ENCODE results near the gene KDM1A. TPM values are rescaled to one million over a fixed set of nuclear protein-coding genes. Genes with fewer than 3 reads are reported as not detected.

Gene KDM1A
- total and polyA plus RNA-seq, 2 donors (not counting 3 experiments of a cell fraction or from before 2014, with no cell fraction given), result 105 to 111 TPM

- intact Hi-C loops (cut with micrococcal nuclease) (loop anchor here (5.0 kb wide), 1 partner anchor 104 kb away; no protein-coding TSS in a partner anchor), dilution Hi-C loops (cut with MboI; ENCODE audit: extremely low pct_ligation_motif_present, low sequenced_read_pairs) (no loop called here)
- Histone ChIP-seq H3K4me1 (ENCODE audit: control insufficient read depth, extremely low read depth, insufficient read depth, low read length) (peaks cover 11% of the 10 kb centered on the region), H3K27ac (ENCODE audit: insufficient read depth, low read depth, low read length) (no peak overlapping the region), H3K79me2 (ENCODE audit: control insufficient read depth, insufficient read depth, low read length) (peaks cover 6% of the 10 kb centered on the region), H3K9ac (replicated peaks; ENCODE audit: extremely low read depth, insufficient read depth, low read length) (no peak overlapping the region), H3K9me3 (replicated peaks; ENCODE audit: control insufficient read depth, insufficient read depth, low read length) (no peaks in the 10 kb centered on the region), H3K36me3 (ENCODE audit: control insufficient read depth in 2 of 2, extremely low read depth in 1 of 2, insufficient read depth in 2 of 2, low read length in 2 of 2) (peaks cover 34 to 44% of the 10 kb centered on the region in 2 experiments), H3K27me3 (ENCODE audit: control insufficient read depth in 2 of 2, insufficient read depth in 2 of 2, low read length in 2 of 2) (no peaks in the 10 kb centered on the region), H4K20me1 (replicated peaks; ENCODE audit: control insufficient read depth, extremely low read depth, insufficient read depth, low read length) (no peaks in the 10 kb centered on the region), H3K4me2 (ENCODE audit: insufficient read depth, low read length) (no peak overlapping the region), H3K9me1 (replicated peaks; ENCODE audit: control insufficient read depth, extremely low read depth, insufficient read depth, low read length) (no peaks in the 10 kb centered on the region), H2AFZ (ENCODE audit: low read depth, low read length) (no peak overlapping the region), H3K4me3 (replicated peaks in 1 of 3; ENCODE audit: insufficient read depth in 1 of 3, low read depth in 1 of 3, low read length in 3 of 3) (no peak overlapping the region)
- ChIA-PET POLR2A (no interaction called here), CTCF (interaction anchor here (1.0 to 5.7 kb wide), 6 partner anchors 9 to 105 kb away, joined by 3 to 36 read pairs (median 4); no protein-coding TSS in a partner anchor)
- BruUV-seq (replicated peaks), result no TSS peak
- DNase-seq (ENCODE audit: low read depth, low spot score) (no peak), FAIRE-seq (no peak)
- TF ChIP-seq CTCF (IDR thresholded peaks at IDR 0.05; ENCODE audit: extremely low read depth in 1 of 2, insufficient read depth in 1 of 2, low read depth in 1 of 2, low read length in 2 of 2), result peak in 1 of 2 donors; percentile 6
- TF ChIP-seq, protein P1, sequence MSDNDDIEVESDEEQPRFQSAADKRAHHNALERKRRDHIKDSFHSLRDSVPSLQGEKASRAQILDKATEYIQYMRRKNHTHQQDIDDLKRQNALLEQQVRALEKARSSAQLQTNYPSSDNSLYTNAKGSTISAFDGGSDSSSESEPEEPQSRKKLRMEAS (IDR thresholded peaks at IDR 0.05; ENCODE audit: insufficient read depth, insufficient read length), result no peak
These were observed 62.1 kb downstream of the KDM1A start for GRCh38 chr1:23081376-23081775.

DNA sequence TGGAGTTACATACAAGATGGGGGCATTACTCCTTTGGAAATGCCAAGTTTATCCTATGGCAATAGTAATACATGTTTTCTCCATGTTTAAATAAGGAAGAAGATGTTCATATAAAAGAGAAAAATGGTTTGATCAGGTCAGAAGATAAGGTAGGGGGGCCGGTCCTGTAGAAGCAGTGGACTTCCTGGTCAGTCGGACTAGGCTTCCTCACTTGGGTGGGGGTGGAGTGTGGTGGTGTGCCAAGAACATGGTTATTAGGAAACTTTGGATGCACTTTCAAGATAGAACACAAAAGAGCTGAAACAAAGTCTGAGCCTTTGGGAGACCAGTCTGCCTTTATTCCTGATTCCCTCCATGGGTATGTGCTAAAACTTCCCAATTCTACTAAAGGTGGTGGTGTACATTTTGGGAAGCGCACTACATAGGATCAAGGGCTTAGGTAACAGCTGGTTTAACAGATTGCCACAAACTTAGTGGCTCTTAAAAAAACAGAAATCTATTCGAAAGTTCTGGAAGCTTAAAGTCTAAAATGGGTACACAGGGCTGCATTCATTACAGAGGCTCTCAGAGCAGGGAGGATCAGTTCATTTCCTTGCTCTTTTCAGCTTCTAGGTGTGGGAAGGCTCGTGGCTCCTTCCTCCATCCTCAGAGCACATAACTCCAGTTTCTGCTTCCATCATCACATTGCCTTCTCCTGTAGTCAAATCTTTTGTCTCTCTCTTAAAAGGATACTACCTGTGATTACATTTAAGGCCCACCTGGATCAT is 64.6 kb downstream of the KDM1A start:
- no TSS peak for BruUV-seq (replicated peaks)
- Histone ChIP-seq H3K9me3 (replicated peaks; ENCODE audit: control insufficient read depth, insufficient read depth, low read length) (no peaks in the 10 kb centered on the region), H3K4me1 (ENCODE audit: control insufficient read depth, extremely low read depth, insufficient read depth, low read length) (peaks cover 11% of the 10 kb centered on the region), H2AFZ (ENCODE audit: low read depth, low read length) (no peak overlapping the region), H4K20me1 (replicated peaks; ENCODE audit: control insufficient read depth, extremely low read depth, insufficient read depth, low read length) (peaks cover 3% of the 10 kb centered on the region), H3K9me1 (replicated peaks; ENCODE audit: control insufficient read depth, extremely low read depth, insufficient read depth, low read length) (no peaks in the 10 kb centered on the region), H3K36me3 (ENCODE audit: control insufficient read depth in 2 of 2, extremely low read depth in 1 of 2, insufficient read depth in 2 of 2, low read length in 2 of 2) (peaks cover 28 to 59% of the 10 kb centered on the region in 2 experiments), H3K79me2 (ENCODE audit: control insufficient read depth, insufficient read depth, low read length) (peaks cover 12% of the 10 kb centered on the region), H3K27ac (ENCODE audit: insufficient read depth, low read depth, low read length) (no peak overlapping the region), H3K9ac (replicated peaks; ENCODE audit: extremely low read depth, insufficient read depth, low read length) (no peak overlapping the region), H3K4me2 (ENCODE audit: insufficient read depth, low read length) (no peak overlapping the region), H3K4me3 (replicated peaks in 1 of 3; ENCODE audit: insufficient read depth in 1 of 3, low read depth in 1 of 3, low read length in 3 of 3) (no peak overlapping the region), H3K27me3 (ENCODE audit: control insufficient read depth in 2 of 2, insufficient read depth in 2 of 2, low read length in 2 of 2) (no peaks in the 10 kb centered on the region)
- ChIA-PET CTCF (no interaction called here), POLR2A (no interaction called here)
- DNase-seq (ENCODE audit: low read depth, low spot score) (peak; percentile 49), FAIRE-seq (no peak)
- intact Hi-C loops (cut with micrococcal nuclease), result loop anchor here (5.0 kb wide), 1 partner anchor 107 kb away; no protein-coding TSS in a partner anchor
- TF ChIP-seq POLR2A (IDR thresholded peaks at IDR 0.05; ENCODE audit: low read depth, low read length) (no peak), POLR2AphosphoS5 (IDR thresholded peaks at IDR 0.05; ENCODE audit: insufficient read depth, low read depth, low read length) (no peak), MYC (IDR thresholded peaks at IDR 0.05; ENCODE audit: low read depth, low read length) (no peak), FOS (IDR thresholded peaks at IDR 0.05; ENCODE audit: borderline replicate concordance, insufficient read depth, low read length) (no peak)
- TF ChIP-seq, protein P1 (IDR thresholded peaks at IDR 0.05; ENCODE audit: insufficient read depth, insufficient read length), result no peak
- dilution Hi-C loops (cut with MboI; ENCODE audit: extremely low pct_ligation_motif_present, low sequenced_read_pairs), result no loop called here
